ENCODE results near the gene TENM4.

Gene TENM4

DNA sequence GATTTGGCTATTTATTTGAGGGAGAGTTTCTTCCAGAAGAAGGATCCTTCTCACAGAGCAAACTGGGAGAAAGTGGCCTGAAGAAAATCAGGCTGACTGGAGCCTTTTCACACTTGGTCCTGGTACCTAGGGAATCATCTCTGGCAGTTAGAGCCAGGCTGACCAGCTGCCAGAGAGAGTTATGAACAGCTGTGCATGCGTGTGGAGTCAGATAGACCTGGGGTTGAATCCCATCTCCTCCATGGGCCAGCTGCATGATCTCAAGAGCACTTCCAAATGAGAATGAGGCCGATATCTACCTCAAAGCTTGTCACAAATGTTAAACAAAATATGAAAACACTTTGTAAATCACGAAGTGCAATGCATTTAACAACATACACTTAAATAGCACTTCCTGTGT lies 390.0 kb downstream of the TENM4 start:
- H3K9me3 ChIP-seq (ENCODE audit: control insufficient read depth, insufficient read depth, low read length): no peaks in the 10 kb centered on the region
- H3K4me2 ChIP-seq (ENCODE audit: low read length): no peak overlapping the region
- H3K27me3 ChIP-seq (ENCODE audit: control insufficient read depth, low read length): no peaks in the 10 kb centered on the region
- TF ChIP-seq EZH2phosphoT487 (IDR thresholded peaks at IDR 0.05; ENCODE audit: borderline replicate concordance, low read length): no peak
- TF ChIP-seq, protein P1, sequence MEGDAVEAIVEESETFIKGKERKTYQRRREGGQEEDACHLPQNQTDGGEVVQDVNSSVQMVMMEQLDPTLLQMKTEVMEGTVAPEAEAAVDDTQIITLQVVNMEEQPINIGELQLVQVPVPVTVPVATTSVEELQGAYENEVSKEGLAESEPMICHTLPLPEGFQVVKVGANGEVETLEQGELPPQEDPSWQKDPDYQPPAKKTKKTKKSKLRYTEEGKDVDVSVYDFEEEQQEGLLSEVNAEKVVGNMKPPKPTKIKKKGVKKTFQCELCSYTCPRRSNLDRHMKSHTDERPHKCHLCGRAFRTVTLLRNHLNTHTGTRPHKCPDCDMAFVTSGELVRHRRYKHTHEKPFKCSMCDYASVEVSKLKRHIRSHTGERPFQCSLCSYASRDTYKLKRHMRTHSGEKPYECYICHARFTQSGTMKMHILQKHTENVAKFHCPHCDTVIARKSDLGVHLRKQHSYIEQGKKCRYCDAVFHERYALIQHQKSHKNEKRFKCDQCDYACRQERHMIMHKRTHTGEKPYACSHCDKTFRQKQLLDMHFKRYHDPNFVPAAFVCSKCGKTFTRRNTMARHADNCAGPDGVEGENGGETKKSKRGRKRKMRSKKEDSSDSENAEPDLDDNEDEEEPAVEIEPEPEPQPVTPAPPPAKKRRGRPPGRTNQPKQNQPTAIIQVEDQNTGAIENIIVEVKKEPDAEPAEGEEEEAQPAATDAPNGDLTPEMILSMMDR (IDR thresholded peaks at IDR 0.05; ENCODE audit: low read depth, low read length, poor library complexity, severe bottlenecking): no peak
- H3K79me2 ChIP-seq (ENCODE audit: control insufficient read depth, low read length): no peaks in the 10 kb centered on the region
- H3K4me3 ChIP-seq (ENCODE audit: low read length): no peak overlapping the region
- H4K20me1 ChIP-seq (ENCODE audit: control insufficient read depth, insufficient read depth, low read depth, low read length): no peaks in the 10 kb centered on the region
- H3K9me2 ChIP-seq (replicated peaks; ENCODE audit: control insufficient read depth, low read length): no peaks in the 10 kb centered on the region
- H3F3A ChIP-seq (ENCODE audit: control insufficient read depth, insufficient read depth): no peaks in the 10 kb centered on the region
- H3K27ac ChIP-seq (ENCODE audit: low read depth, low read length): no peak overlapping the region
- no peaks in the 10 kb centered on the region for H3K4me1 ChIP-seq (ENCODE audit: control insufficient read depth, low read length)
- H3K36me3 ChIP-seq (ENCODE audit: control insufficient read depth, low read length): no peaks in the 10 kb centered on the region

DNA sequence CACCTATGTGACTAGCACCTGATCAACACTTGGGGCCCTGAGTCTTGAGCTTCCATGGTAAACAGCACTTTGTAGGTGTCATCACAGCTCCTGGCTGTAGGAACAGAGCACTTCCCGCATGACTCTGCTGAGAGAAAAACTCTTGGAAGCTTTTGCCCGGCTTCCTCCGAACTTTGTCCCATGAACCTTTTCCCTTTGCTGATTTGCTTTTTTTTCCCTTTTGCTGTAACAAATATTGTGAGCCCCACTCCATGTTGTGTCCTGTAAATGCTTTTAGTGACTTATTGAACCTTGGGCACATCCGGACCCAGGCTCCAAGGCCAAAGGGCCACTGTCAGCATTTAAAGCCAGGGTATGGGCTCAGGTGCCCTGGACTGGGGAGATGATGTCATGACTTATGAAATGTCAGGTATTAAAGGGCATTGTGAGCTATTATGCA lies 391.1 kb downstream of the TENM4 start:
- Histone ChIP-seq H3K79me2 (ENCODE audit: control insufficient read depth, low read length) (no peaks in the 10 kb centered on the region), H3K4me3 (ENCODE audit: low read length) (no peak overlapping the region), H3K4me1 (ENCODE audit: control insufficient read depth, low read length) (no peaks in the 10 kb centered on the region), H4K20me1 (ENCODE audit: control insufficient read depth, insufficient read depth, low read depth, low read length) (no peaks in the 10 kb centered on the region), H3K9me2 (replicated peaks; ENCODE audit: control insufficient read depth, low read length) (no peaks in the 10 kb centered on the region), H3F3A (ENCODE audit: control insufficient read depth, insufficient read depth) (no peaks in the 10 kb centered on the region), H3K4me2 (ENCODE audit: low read length) (no peak overlapping the region), H3K9me3 (ENCODE audit: control insufficient read depth, insufficient read depth, low read length) (no peaks in the 10 kb centered on the region), H3K27ac (ENCODE audit: low read depth, low read length) (no peak overlapping the region), H3K36me3 (ENCODE audit: control insufficient read depth, low read length) (no peaks in the 10 kb centered on the region), H3K27me3 (ENCODE audit: control insufficient read depth, low read length) (no peaks in the 10 kb centered on the region)
- TF ChIP-seq, protein P1 (IDR thresholded peaks at IDR 0.05; ENCODE audit: low read depth, low read length, poor library complexity, severe bottlenecking): no peak
- no peak for TF ChIP-seq EZH2phosphoT487 (IDR thresholded peaks at IDR 0.05; ENCODE audit: borderline replicate concordance, low read length)

DNA sequence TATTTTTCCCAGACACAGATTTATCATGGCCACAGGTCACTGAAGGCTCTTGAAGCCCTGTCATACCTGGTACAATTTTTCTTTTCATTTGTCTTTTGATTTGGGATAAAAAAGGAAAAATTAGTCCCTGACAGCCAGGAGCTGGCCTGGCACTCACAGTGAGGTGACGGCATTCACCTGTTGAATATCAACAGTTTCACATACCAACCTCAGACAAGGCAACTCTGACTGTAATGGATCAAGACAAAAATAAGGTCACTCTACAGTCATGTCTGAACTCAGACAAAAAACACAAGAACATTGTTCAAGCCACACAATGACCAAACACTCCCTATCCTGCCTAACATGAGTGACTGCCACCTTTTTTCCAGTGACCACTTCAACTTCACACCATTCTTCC lies 392.9 kb downstream of the TENM4 start:
- H3K4me1 ChIP-seq (ENCODE audit: control insufficient read depth, low read length): no peaks in the 10 kb centered on the region
- no peak overlapping the region for H3K27ac ChIP-seq (ENCODE audit: low read depth, low read length)
- TF ChIP-seq, protein P1 (IDR thresholded peaks at IDR 0.05; ENCODE audit: low read depth, low read length, poor library complexity, severe bottlenecking): no peak
- no peak for TF ChIP-seq EZH2phosphoT487 (IDR thresholded peaks at IDR 0.05; ENCODE audit: borderline replicate concordance, low read length)

DNA sequence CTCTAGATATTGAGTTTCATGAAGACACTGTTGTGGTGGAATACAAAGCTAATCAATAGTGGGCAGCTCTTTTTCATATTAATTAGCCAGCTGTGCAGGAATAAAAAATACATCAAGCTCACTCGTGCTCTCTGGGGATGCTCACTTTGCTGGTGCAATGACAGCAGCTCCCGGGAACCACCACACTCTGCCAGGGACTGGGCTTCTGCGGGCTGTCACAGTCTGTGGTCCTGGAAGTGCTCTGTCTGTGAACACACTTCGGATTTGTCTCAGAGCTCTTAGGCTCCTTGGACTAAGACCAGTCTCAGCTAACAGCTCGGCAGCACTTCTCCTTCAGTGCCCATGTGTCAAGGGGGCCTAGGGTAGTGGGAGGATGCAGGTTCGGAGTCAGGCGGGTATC lies 393.5 kb downstream of the TENM4 start:
- H4K20me1 ChIP-seq (ENCODE audit: control insufficient read depth, insufficient read depth, low read depth, low read length): no peaks in the 10 kb centered on the region
- no peaks in the 10 kb centered on the region for H3K9me2 ChIP-seq (replicated peaks; ENCODE audit: control insufficient read depth, low read length)
- no peaks in the 10 kb centered on the region for H3K36me3 ChIP-seq (ENCODE audit: control insufficient read depth, low read length)
- no peaks in the 10 kb centered on the region for H3K4me1 ChIP-seq (ENCODE audit: control insufficient read depth, low read length)
- H3K79me2 ChIP-seq (ENCODE audit: control insufficient read depth, low read length): no peaks in the 10 kb centered on the region
- H3K27me3 ChIP-seq (ENCODE audit: control insufficient read depth, low read length): no peaks in the 10 kb centered on the region
- H3K4me2 ChIP-seq (ENCODE audit: low read length): no peak overlapping the region
- TF ChIP-seq, protein P1 (IDR thresholded peaks at IDR 0.05; ENCODE audit: low read depth, low read length, poor library complexity, severe bottlenecking): no peak
- no peak for TF ChIP-seq EZH2phosphoT487 (IDR thresholded peaks at IDR 0.05; ENCODE audit: borderline replicate concordance, low read length)
- H3F3A ChIP-seq (ENCODE audit: control insufficient read depth, insufficient read depth): no peaks in the 10 kb centered on the region
- no peak overlapping the region for H3K27ac ChIP-seq (ENCODE audit: low read depth, low read length)
- H3K9me3 ChIP-seq (ENCODE audit: control insufficient read depth, insufficient read depth, low read length): no peaks in the 10 kb centered on the region
- no peak overlapping the region for H3K4me3 ChIP-seq (ENCODE audit: low read length)

More for the DNA sequence above, 392.9 kb downstream of the TENM4 start:
- no peaks in the 10 kb centered on the region for H4K20me1 ChIP-seq (ENCODE audit: control insufficient read depth, insufficient read depth, low read depth, low read length)
- H3K9me2 ChIP-seq (replicated peaks; ENCODE audit: control insufficient read depth, low read length): no peaks in the 10 kb centered on the region
- H3F3A ChIP-seq (ENCODE audit: control insufficient read depth, insufficient read depth): no peaks in the 10 kb centered on the region
- H3K9me3 ChIP-seq (ENCODE audit: control insufficient read depth, insufficient read depth, low read length): no peaks in the 10 kb centered on the region
- H3K4me2 ChIP-seq (ENCODE audit: low read length): no peak overlapping the region
- H3K27me3 ChIP-seq (ENCODE audit: control insufficient read depth, low read length): no peaks in the 10 kb centered on the region
- H3K4me3 ChIP-seq (ENCODE audit: low read length): no peak overlapping the region
- no peaks in the 10 kb centered on the region for H3K79me2 ChIP-seq (ENCODE audit: control insufficient read depth, low read length)
- H3K36me3 ChIP-seq (ENCODE audit: control insufficient read depth, low read length): no peaks in the 10 kb centered on the region

Data from DOHH2 (cell line).